Cardiac muscle cell (in vitro differentiated cells and primary cell): ENCODE results near the gene PRPF4. TPM values are rescaled to one million over a fixed set of nuclear protein-coding genes. Genes with fewer than 3 reads are reported as not detected.

Experiments
- DNase-seq, 2 donors: peaks; one replicate each; pipeline versions ENCODE4 v3.0.0 to v3.0.0-alpha.2; 2010 to 2017; ENCODE audit warnings: low read depth in 1 of 2, low spot score in 1 of 2
- H3K27ac ChIP-seq: fragments of 200-600 bp; sonication (generic); 2 replicates; pipeline ENCODE4 v1.5.1; 2016
- H3K27me3 ChIP-seq: fragments of 200-600 bp; sonication (generic); 2 replicates; pipeline ENCODE4 v1.6.0; 2016; ENCODE audit warnings: control low read depth
- H3K36me3 ChIP-seq: fragments of 200-600 bp; sonication (generic); 2 replicates; pipeline ENCODE4 v1.5.1; 2016; ENCODE audit warnings: control low read depth
- H3K4me1 ChIP-seq: fragments of 200-600 bp; sonication (generic); 2 replicates; pipeline ENCODE4 v1.8.1; 2017; ENCODE audit warnings: low read depth, mild to moderate bottlenecking, mixed run types
- H3K4me3 ChIP-seq: fragments of 200-600 bp; sonication (generic); 2 replicates; pipeline ENCODE4 v1.5.1; 2016; ENCODE audit warnings: mild to moderate bottlenecking
- H3K9me3 ChIP-seq: fragments of 200-600 bp; sonication (generic); 2 replicates; pipeline ENCODE4 v1.5.1; 2017; ENCODE audit warnings: low read depth, mild to moderate bottlenecking, control low read depth
- polyA plus RNA-seq: library from polyadenylated mRNA; unstranded; fragments of >200 nt; fragmentation: Nextera tagmentation; extraction: Ambion mirVana; gene quantifications from 2 replicates; pipeline ENCODE4 v1.2.1, GENCODE V29; 2016
- total RNA-seq: library from RNA; depleted of rRNA; stranded (reverse); fragments of >200 nt; gene quantifications from 2 replicates; pipeline ENCODE4 v1.2.3, GENCODE V29; 2016
- TF ChIP-seq, protein P1 (sequence below): IDR thresholded peaks from 2 replicates; pipeline ENCODE4 v1.5.1; 2012; ENCODE audit warnings: low read depth, mild to moderate bottlenecking, low read length

Gene PRPF4
- total and polyA plus RNA-seq, 2 experiments from 2014 or later: 20.6 to 30.6 TPM

DNA sequence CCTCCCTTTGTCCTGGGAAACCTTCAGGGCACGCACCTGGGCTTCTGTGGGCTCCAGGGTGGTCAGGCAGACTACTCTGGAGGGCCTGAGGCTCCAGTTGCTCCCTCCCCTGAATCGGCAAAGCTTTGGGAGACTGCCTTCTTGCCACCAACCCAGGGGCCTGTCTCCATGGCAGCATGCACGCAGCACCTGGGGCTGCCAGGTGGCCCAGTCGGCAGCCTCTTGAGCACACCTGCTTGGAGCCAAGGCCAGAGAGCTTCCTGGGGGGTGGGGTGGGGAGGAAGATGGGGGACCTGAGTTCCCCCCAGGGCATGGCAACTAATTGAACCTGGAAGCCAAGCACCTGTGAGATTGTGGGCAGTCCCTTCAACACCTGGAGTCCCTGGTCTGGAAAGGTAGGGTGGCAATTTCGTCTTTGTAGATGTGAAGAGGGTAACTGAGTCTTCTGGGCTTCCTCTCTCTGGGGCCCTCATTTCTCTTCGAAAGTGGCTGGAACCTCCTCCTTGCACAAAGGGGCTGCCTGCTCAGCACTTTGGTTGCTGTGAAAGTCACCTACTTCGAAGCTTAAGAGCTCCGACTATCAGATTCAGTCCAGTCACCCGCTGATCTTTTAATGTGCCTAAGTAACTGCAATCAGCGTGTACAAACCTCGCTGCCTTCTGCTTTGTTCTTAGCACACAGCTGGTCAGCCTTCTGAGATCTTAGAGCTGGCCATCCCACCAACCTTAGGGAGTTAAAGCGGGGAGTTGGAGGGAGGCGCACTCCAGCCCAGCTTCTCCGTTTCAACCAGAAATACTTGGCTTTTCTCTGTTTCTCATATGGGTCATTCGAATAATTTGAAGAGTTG, 23.7 kb downstream of the PRPF4 start:
- H3K9me3 ChIP-seq: no peaks in the 10 kb centered on the region
- H3K27ac ChIP-seq: no peak overlapping the region
- H3K4me3 ChIP-seq: no peak overlapping the region
- TF ChIP-seq, protein P1, sequence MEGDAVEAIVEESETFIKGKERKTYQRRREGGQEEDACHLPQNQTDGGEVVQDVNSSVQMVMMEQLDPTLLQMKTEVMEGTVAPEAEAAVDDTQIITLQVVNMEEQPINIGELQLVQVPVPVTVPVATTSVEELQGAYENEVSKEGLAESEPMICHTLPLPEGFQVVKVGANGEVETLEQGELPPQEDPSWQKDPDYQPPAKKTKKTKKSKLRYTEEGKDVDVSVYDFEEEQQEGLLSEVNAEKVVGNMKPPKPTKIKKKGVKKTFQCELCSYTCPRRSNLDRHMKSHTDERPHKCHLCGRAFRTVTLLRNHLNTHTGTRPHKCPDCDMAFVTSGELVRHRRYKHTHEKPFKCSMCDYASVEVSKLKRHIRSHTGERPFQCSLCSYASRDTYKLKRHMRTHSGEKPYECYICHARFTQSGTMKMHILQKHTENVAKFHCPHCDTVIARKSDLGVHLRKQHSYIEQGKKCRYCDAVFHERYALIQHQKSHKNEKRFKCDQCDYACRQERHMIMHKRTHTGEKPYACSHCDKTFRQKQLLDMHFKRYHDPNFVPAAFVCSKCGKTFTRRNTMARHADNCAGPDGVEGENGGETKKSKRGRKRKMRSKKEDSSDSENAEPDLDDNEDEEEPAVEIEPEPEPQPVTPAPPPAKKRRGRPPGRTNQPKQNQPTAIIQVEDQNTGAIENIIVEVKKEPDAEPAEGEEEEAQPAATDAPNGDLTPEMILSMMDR: no peak
- no peak for DNase-seq
- no peaks in the 10 kb centered on the region for H3K36me3 ChIP-seq
- no peaks in the 10 kb centered on the region for H3K4me1 ChIP-seq
- no peaks in the 10 kb centered on the region for H3K27me3 ChIP-seq

DNA sequence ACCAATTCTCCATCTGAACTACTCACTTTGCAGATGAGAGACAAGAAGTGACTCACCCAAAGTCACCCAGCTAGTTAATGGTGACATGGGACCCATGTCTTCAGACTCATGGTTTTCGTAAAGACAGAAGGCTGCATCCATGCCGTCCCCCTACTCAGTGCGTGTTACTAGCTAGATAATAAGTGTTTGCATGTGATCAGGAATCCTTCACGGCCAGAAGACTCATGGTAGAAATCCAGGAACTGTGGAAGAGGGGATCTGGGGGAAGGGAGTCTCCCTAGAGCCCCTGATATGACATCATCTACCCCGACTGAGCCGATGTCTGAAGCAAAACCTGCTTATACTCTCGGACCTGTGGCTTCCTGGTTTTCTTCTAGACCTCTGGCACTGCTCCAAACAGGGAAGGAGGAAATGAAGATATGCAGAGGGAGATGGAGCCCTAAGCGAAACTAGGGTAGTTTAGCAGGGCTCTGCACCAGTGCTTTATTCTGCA, 24.4 kb downstream of the PRPF4 start:
- no peak overlapping the region for H3K4me3 ChIP-seq
- H3K4me1 ChIP-seq: no peaks in the 10 kb centered on the region
- H3K27me3 ChIP-seq: no peaks in the 10 kb centered on the region
- peak; percentile 7 to 73 for DNase-seq
- H3K9me3 ChIP-seq: no peaks in the 10 kb centered on the region
- no peak overlapping the region for H3K27ac ChIP-seq
- TF ChIP-seq, protein P1: no peak
- no peaks in the 10 kb centered on the region for H3K36me3 ChIP-seq

DNA sequence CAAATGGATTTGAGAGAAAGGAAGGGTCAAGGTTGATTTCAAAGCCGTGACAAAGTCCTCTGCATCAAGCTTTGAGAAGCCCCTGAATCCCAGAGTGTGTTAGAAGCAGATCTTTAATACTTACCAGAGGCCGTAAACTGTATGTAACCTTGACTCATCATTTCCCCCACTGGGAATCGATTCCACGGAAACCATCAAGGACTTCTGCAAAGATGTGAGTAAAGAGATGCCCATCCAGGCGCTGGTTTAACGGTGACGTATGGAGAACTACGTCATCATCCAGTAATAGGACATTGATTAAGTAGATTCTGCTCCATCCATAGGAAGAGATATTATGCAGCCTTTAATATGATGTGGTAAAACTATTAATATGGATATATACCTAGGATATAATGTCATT, 26.1 kb downstream of the PRPF4 start:
- TF ChIP-seq, protein P1: no peak
- Histone ChIP-seq H3K4me3 (no peak overlapping the region), H3K27me3 (no peaks in the 10 kb centered on the region), H3K27ac (no peak overlapping the region), H3K4me1 (no peaks in the 10 kb centered on the region), H3K9me3 (no peaks in the 10 kb centered on the region), H3K36me3 (no peaks in the 10 kb centered on the region)
- DNase-seq: no peak

DNA sequence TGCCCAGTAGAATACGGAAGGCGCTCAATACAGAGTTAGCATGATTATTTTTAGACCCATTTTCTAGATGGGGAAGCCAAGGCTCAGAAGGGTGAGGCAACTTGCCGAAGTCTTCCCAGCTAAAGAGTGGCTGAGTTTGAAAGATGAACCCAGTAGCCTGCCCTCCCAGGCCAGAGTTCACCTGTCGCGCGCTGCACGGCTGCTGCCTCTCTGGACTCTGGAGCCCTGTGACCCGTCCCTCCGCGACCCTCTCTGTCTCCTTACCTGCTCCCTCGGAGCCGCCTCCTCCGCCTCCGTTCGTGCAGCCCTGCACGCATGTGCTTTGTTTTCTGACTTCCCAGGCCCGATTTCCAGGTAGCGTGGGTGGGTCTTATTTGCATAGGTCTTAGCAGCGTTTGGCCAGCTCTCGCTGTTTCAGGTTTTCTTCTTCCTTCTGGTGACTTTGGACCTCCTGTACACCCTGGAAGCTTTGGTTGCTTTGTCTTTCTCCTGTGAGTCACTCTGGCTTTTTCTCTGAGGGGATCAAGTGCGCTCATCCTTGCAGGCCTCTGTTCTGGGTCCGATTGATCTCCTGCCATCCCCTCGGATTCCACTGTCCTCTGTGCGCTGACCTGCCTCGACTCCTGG, 27.4 kb downstream of the PRPF4 start, which contains the start of gene RNF183:
Gene RNF183, minus strand, starts transcription at position 585 of the 627 bp plus-strand sequence. CDS start 5,192 bp downstream, outside the sequence.
- no peaks in the 10 kb centered on the region for H3K9me3 ChIP-seq
- no peaks in the 10 kb centered on the region for H3K36me3 ChIP-seq
- TF ChIP-seq, protein P1: no peak
- no peak within 1 kb of the TSS for H3K27ac ChIP-seq
- H3K4me1 ChIP-seq: no peaks in the 10 kb centered on the region
- H3K27me3 ChIP-seq: no peaks in the 10 kb centered on the region
- H3K4me3 ChIP-seq: no peak within 1 kb of the TSS
- no peak for DNase-seq

DNA sequence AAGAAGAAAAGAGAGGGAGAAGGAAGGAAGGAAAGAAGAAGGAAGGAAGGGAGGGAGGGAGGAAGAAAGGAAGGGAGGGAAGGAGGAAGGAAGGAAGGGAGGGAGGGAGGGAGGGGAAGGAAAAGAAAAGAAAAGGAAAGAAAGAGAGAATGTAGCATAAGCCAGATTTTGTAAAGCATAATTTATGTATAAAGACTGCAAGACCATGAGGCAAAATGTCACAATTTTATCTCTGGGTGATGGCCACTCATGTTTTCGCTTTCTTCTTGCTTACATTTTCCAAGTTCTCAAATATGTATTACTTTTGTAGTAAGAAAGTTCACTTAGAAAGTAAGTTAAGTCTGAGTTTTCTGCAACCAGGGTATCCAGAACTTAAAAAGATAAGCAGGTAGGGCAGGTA, 31.1 kb downstream of the PRPF4 start:
- no peaks in the 10 kb centered on the region for H3K27me3 ChIP-seq
- TF ChIP-seq, protein P1: no peak
- no peak overlapping the region for H3K4me3 ChIP-seq
- no peaks in the 10 kb centered on the region for H3K9me3 ChIP-seq
- H3K36me3 ChIP-seq: no peaks in the 10 kb centered on the region
- H3K4me1 ChIP-seq: no peaks in the 10 kb centered on the region
- no peak for DNase-seq
- H3K27ac ChIP-seq: no peak overlapping the region
